HepG2 (cell line): ENCODE data around the gene CRIP1. TPM values are rescaled to one million over a fixed set of nuclear protein-coding genes. Genes with fewer than 3 reads are reported as not detected.

Experiments
- ATAC-seq: fragments of 200-7000 bp; cut with Tn5 transposase; 3 replicates; pipeline ENCODE4 v1.9.1; 2020; ENCODE audit warnings: mild to moderate bottlenecking, moderate library complexity
- BruUV-seq: library from RNA; stranded (reverse); fragments of 400-500 nt; replicated peaks from 2 replicates; lab custom pipeline; 2021; lab: Mats Ljungman, UMichigan
- CTCF ChIA-PET: fragments of 300-600 bp; formaldehyde crosslinking; extraction: SDS; loops from one replicate; lab custom pipeline; 2021; ENCODE audit warnings: low total read pairs, inconsistent platforms, low intra/inter-chr PET ratio; lab: Yijun Ruan, JAX
- POLR2A ChIA-PET: fragments of 350-600 bp; sonication (Branson Sonifier 250); formaldehyde crosslinking; loops from one replicate; lab custom pipeline; 2020; ENCODE audit warnings: antibody characterized with exemption, inconsistent platforms; lab: Yijun Ruan, JAX
- DNase-seq: peaks from one replicate; pipeline ENCODE4 v3.0.0-alpha.2; 2015; ENCODE audit warnings: low spot score
- FAIRE-seq: peaks from 3 replicates; lab custom pipeline; 2011; peaks lifted over from hg19 to GRCh38; lab: Jason Lieb, UNC
- H2AFZ ChIP-seq: one replicate; pipeline ENCODE4 v1.6.1; 2011; ENCODE audit warnings: low read length, inconsistent platforms
- H3K27ac ChIP-seq: fragments of 300-600 bp; 3 replicates; pipeline ENCODE4 v1.8.0; 2011; ENCODE audit warnings: mixed run types, mild to moderate bottlenecking, mixed read lengths, low read length, inconsistent platforms; ENCODE audit not compliant: insufficient read depth; ENCODE audit errors: extremely low read length
- H3K27me3 ChIP-seq, 2 experiments: fragments of 200-600 bp in 1 of 2; 2 replicates in 1 of 2; 3 replicates in 1 of 2; pipeline versions ENCODE4 v1.6.0 to v1.8.0; 2011; ENCODE audit warnings: low read length in 2 of 2, mild to moderate bottlenecking in 2 of 2, moderate library complexity in 2 of 2, inconsistent platforms in 1 of 2; ENCODE audit not compliant: insufficient read depth in 2 of 2, control insufficient read depth in 1 of 2
- H3K36me3 ChIP-seq, 2 experiments: fragments of 200-600 bp in 1 of 2; replicated peaks in 1 of 2; 2 replicates in 1 of 2; 3 replicates in 1 of 2; pipeline versions ENCODE4 v1.5.1 to v1.8.0; 2011; ENCODE audit warnings: low read length in 2 of 2, inconsistent platforms in 1 of 2; ENCODE audit not compliant: insufficient read depth in 2 of 2, control insufficient read depth in 1 of 2
- H3K4me1 ChIP-seq: 2 replicates; pipeline ENCODE4 v1.5.1; 2012; ENCODE audit warnings: low read length, inconsistent platforms; ENCODE audit not compliant: insufficient read depth
- H3K4me2 ChIP-seq: 2 replicates; pipeline ENCODE4 v1.6.0; 2011; ENCODE audit warnings: low read depth, low read length, inconsistent platforms
- H3K4me3 ChIP-seq, 3 experiments: fragments of 200-600 bp in 1 of 3; sonication (generic), shearing (Covaris generic) in 1 of 3; replicated peaks in 1 of 3; 2 replicates each; pipeline ENCODE4 v1.5.1; 2011 to 2016; ENCODE audit warnings: low read length in 3 of 3, inconsistent platforms in 2 of 3, low read depth in 2 of 3, mild to moderate bottlenecking in 2 of 3, control low read depth in 1 of 3, mixed read lengths in 1 of 3; ENCODE audit not compliant: insufficient read depth in 1 of 3
- H3K79me2 ChIP-seq: one replicate; pipeline ENCODE4 v1.6.1; 2011; ENCODE audit warnings: low read length, inconsistent platforms; ENCODE audit not compliant: insufficient read depth
- H3K9ac ChIP-seq: 2 replicates; pipeline ENCODE4 v1.6.0; 2011; ENCODE audit warnings: mild to moderate bottlenecking, low read depth, low read length, inconsistent platforms; ENCODE audit not compliant: insufficient read depth
- H3K9me3 ChIP-seq: 2 replicates; pipeline ENCODE4 v1.5.1; 2012; ENCODE audit warnings: mild to moderate bottlenecking, low read length
- H4K20me1 ChIP-seq: 2 replicates; pipeline ENCODE4 v1.6.0; 2011; ENCODE audit warnings: inconsistent platforms, mild to moderate bottlenecking, low read length, moderate library complexity; ENCODE audit not compliant: insufficient read depth
- FOXJ3 ChIP-seq: sonication (generic); formaldehyde crosslinking; IDR thresholded peaks from 2 replicates; pipeline ENCODE4 v1.4.0; 2020; ENCODE audit warnings: missing genetic modification reagents, mild to moderate bottlenecking, borderline replicate concordance
- GLI4 ChIP-seq: sonication (generic); formaldehyde crosslinking; IDR thresholded peaks from 2 replicates; pipeline ENCODE4 v1.5.1; 2020; ENCODE audit warnings: missing genetic modification reagents, mild to moderate bottlenecking, moderate library complexity, borderline replicate concordance
- KDM4B ChIP-seq: sonication (generic); formaldehyde crosslinking; IDR thresholded peaks from 2 replicates; pipeline ENCODE4 v1.4.0; 2020; ENCODE audit warnings: missing genetic modification reagents
- KLF13 ChIP-seq: sonication (generic); formaldehyde crosslinking; IDR thresholded peaks from 2 replicates; pipeline ENCODE4 v1.4.0; 2020; ENCODE audit warnings: mild to moderate bottlenecking, missing genetic modification reagents
- MNT ChIP-seq: fragments of 450-650 bp; IDR thresholded peaks from 2 replicates; pipeline ENCODE4 v1.6.1; 2016
- PCBP1 ChIP-seq: fragments of 200-400 bp; formaldehyde crosslinking; IDR thresholded peaks from 2 replicates; pipeline ENCODE4 v1.6.1; 2017; ENCODE audit warnings: mild to moderate bottlenecking, low read depth, low read length, borderline replicate concordance
- PHB2 ChIP-seq: fragments of 450-650 bp; IDR thresholded peaks from 2 replicates; pipeline ENCODE4 v1.6.1; 2018; ENCODE audit not compliant: partially characterized antibody
- RBFOX2 ChIP-seq: fragments of 200-400 bp; formaldehyde crosslinking; IDR thresholded peaks from 2 replicates; pipeline ENCODE4 v1.6.1; 2017; ENCODE audit warnings: low read depth, mild to moderate bottlenecking, low read length
- SMAD3 ChIP-seq: sonication (generic); formaldehyde crosslinking; IDR thresholded peaks from 2 replicates; pipeline ENCODE4 v1.4.0; 2020; ENCODE audit warnings: missing genetic modification reagents
- WGBS: methylation state at CpG from one replicate; pipeline ENCODE4 v1.1.6; 2017; ENCODE audit warnings: low lambda C conversion rate; 5-methylcytosine and 5-hydroxymethylcytosine counted together
- in situ Hi-C: cut with HindIII; loops from 2 replicates; pipeline ENCODE4 v1.10.0; 2017; ENCODE audit warnings: low pct_unique_long_range_greater_than_20kb; ENCODE audit not compliant: extremely low pct_ligation_motif_present
- intact Hi-C: fragments of 100-400 bp; cut with micrococcal nuclease; formaldehyde crosslinking; loops from one replicate; pipeline ENCODE4 v1.10.0; 2022; ENCODE audit not compliant: unreplicated experiment
- polyA plus RNA-seq, 8 experiments: library from polyadenylated mRNA; depleted of rRNA in 3 of 8; stranded (reverse) in 7 of 8; unstranded in 1 of 8; fragments of >200 nt; fragmentation: Illumina TruSeq in 4 of 8; extraction: Trizol in 4 of 8; gene quantifications; 2 replicates each; pipeline versions ENCODE4 v1.2.1 to v1.2.3, GENCODE V29; 2011 to 2016; ENCODE audit warnings: low read depth in 4 of 8, missing spikeins in 1 of 8, mixed read lengths in 1 of 8; ENCODE audit not compliant: insufficient read depth in 1 of 8
- total RNA-seq, 5 experiments: library from RNA; depleted of rRNA; stranded (reverse); fragments of >200 nt; fragmentation: Illumina TruSeq; extraction: Trizol; gene quantifications; 2 replicates each; pipeline ENCODE4 v1.2.3, GENCODE V29; 2016; ENCODE audit warnings: low read depth in 1 of 5
- TF ChIP-seq, protein P1 (sequence below): sonication (generic); formaldehyde crosslinking; conservative IDR thresholded peaks from 2 replicates; pipeline ENCODE4 v1.4.0; 2020; ENCODE audit warnings: missing genetic modification reagents
- TF ChIP-seq, protein P2 (sequence below): sonication (generic); formaldehyde crosslinking; IDR thresholded peaks from 2 replicates; pipeline ENCODE4 v1.5.1; 2020; ENCODE audit warnings: mild to moderate bottlenecking, missing genetic modification reagents, borderline replicate concordance
- TF ChIP-seq, protein P3 (sequence below): IDR thresholded peaks from 2 replicates; pipeline ENCODE4 v1.6.1; 2016; ENCODE audit warnings: mild to moderate bottlenecking

Gene CRIP1
- total and polyA plus RNA-seq, 2 of the 13 experiments (the other 11 are each of a cell fraction or from before 2014, with no cell fraction given) = 53.9 to 59.5 TPM

DNA sequence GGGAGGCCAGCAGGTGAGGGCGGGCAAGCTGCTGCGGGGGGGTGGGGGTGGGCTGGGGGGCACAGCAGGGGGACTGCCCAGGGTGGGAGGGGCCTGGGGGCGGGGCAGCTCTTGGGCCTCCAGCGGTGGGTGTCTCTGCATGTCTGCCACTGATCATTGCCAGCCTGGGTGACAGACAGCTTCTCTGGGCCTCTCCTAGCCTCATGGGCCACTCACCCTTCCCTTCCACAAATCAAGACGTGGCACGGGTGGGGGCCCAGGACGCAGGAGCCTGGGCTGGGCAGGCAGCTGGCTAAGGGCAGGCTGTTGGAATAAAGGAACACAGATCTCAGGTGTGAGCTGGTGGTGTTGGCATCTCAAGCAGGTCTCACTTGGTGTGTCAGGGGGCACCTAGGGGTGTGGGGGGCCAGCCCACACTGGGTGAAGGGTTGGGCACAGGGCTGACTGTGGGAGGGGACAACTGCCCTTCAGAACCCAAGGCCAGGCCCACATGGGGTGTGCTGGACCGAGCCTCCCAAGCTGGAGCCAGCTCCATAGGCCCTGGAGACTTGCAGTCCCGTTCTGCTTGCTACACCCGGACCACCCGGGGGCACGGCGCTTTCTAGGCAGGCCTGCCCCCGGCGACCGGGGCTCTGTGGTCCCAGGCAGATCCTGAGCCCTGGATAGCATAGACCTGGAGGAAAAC is 7.4 kb downstream of the CRIP1 start:
- 0 out of 2 replicates have a peak overlapping the region, but pooled peaks have one; percentile 10 for H3K9ac ChIP-seq
- ChIA-PET POLR2A (no interaction called here), CTCF (no interaction called here)
- FAIRE-seq (no peak), ATAC-seq (no peak), DNase-seq (no peak)
- H3K4me3 ChIP-seq = peak overlapping the region in 1 of 3 experiments; percentile 73; a peak in 1 of 6 replicates
- in situ Hi-C loops (no loop called here), intact Hi-C loops (loop anchor here (10.0 kb wide), 1 partner anchor 179 kb away; the partner anchor contains the start of gene PACS2)
- peak overlapping the region; percentile 96 for H3K4me2 ChIP-seq
- H3K27ac ChIP-seq = no peak overlapping the region
- 86% methylated on average over 5 of the region's 16 CpGs for WGBS
- peaks cover 68% of the 10 kb centered on the region for H3K4me1 ChIP-seq
- H3K9me3 ChIP-seq = no peaks in the 10 kb centered on the region
- BruUV-seq = no TSS peak
- peaks cover 0 to 3% of the 10 kb centered on the region in 2 experiments; a peak in 1 of 5 replicates for H3K36me3 ChIP-seq
- no peaks in the 10 kb centered on the region for H4K20me1 ChIP-seq
- no peak overlapping the region for H2AFZ ChIP-seq
- peaks cover 23% of the 10 kb centered on the region for H3K79me2 ChIP-seq
- no peaks in the 10 kb centered on the region; a peak in 1 of 5 replicates for H3K27me3 ChIP-seq
- TF ChIP-seq SMAD3 (CRISPR knock-in tag) = no peak
- TF ChIP-seq, protein P1, sequence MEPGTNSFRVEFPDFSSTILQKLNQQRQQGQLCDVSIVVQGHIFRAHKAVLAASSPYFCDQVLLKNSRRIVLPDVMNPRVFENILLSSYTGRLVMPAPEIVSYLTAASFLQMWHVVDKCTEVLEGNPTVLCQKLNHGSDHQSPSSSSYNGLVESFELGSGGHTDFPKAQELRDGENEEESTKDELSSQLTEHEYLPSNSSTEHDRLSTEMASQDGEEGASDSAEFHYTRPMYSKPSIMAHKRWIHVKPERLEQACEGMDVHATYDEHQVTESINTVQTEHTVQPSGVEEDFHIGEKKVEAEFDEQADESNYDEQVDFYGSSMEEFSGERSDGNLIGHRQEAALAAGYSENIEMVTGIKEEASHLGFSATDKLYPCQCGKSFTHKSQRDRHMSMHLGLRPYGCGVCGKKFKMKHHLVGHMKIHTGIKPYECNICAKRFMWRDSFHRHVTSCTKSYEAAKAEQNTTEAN (CRISPR knock-in tag) = no peak
- TF ChIP-seq GLI4 (CRISPR knock-in tag) = no peak
- TF ChIP-seq, protein P2, sequence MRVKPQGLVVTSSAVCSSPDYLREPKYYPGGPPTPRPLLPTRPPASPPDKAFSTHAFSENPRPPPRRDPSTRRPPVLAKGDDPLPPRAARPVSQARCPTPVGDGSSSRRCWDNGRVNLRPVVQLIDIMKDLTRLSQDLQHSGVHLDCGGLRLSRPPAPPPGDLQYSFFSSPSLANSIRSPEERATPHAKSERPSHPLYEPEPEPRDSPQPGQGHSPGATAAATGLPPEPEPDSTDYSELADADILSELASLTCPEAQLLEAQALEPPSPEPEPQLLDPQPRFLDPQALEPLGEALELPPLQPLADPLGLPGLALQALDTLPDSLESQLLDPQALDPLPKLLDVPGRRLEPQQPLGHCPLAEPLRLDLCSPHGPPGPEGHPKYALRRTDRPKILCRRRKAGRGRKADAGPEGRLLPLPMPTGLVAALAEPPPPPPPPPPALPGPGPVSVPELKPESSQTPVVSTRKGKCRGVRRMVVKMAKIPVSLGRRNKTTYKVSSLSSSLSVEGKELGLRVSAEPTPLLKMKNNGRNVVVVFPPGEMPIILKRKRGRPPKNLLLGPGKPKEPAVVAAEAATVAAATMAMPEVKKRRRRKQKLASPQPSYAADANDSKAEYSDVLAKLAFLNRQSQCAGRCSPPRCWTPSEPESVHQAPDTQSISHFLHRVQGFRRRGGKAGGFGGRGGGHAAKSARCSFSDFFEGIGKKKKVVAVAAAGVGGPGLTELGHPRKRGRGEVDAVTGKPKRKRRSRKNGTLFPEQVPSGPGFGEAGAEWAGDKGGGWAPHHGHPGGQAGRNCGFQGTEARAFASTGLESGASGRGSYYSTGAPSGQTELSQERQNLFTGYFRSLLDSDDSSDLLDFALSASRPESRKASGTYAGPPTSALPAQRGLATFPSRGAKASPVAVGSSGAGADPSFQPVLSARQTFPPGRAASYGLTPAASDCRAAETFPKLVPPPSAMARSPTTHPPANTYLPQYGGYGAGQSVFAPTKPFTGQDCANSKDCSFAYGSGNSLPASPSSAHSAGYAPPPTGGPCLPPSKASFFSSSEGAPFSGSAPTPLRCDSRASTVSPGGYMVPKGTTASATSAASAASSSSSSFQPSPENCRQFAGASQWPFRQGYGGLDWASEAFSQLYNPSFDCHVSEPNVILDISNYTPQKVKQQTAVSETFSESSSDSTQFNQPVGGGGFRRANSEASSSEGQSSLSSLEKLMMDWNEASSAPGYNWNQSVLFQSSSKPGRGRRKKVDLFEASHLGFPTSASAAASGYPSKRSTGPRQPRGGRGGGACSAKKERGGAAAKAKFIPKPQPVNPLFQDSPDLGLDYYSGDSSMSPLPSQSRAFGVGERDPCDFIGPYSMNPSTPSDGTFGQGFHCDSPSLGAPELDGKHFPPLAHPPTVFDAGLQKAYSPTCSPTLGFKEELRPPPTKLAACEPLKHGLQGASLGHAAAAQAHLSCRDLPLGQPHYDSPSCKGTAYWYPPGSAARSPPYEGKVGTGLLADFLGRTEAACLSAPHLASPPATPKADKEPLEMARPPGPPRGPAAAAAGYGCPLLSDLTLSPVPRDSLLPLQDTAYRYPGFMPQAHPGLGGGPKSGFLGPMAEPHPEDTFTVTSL (CRISPR knock-in tag) = no peak
- TF ChIP-seq KLF13 (CRISPR knock-in tag) = no peak
- TF ChIP-seq RBFOX2 = peak; percentile 63; the same call in 1 of the 2 replicates
- TF ChIP-seq FOXJ3 (CRISPR knock-in tag) = no peak
- no peak for TF ChIP-seq PCBP1
- TF ChIP-seq MNT = no peak
- TF ChIP-seq PHB2 = no peak
- TF ChIP-seq, protein P3, sequence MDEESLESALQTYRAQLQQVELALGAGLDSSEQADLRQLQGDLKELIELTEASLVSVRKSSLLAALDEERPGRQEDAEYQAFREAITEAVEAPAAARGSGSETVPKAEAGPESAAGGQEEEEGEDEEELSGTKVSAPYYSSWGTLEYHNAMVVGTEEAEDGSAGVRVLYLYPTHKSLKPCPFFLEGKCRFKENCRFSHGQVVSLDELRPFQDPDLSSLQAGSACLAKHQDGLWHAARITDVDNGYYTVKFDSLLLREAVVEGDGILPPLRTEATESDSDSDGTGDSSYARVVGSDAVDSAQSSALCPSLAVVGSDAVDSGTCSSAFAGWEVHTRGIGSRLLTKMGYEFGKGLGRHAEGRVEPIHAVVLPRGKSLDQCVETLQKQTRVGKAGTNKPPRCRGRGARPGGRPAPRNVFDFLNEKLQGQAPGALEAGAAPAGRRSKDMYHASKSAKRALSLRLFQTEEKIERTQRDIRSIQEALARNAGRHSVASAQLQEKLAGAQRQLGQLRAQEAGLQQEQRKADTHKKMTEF (CRISPR knock-in tag) = no peak
- TF ChIP-seq KDM4B (CRISPR knock-in tag) = no peak
